ENCODE data around the gene RGS10. TPM values are rescaled to one million over a fixed set of nuclear protein-coding genes. Genes with fewer than 3 reads are reported as not detected.

The RGS10 gene
- total and polyA plus RNA-seq, 9 of the 15 experiments (the other 6 are each of a cell fraction or from before 2014, with no cell fraction given) = 31.9 to 123 (median 62.1) TPM

DNA sequence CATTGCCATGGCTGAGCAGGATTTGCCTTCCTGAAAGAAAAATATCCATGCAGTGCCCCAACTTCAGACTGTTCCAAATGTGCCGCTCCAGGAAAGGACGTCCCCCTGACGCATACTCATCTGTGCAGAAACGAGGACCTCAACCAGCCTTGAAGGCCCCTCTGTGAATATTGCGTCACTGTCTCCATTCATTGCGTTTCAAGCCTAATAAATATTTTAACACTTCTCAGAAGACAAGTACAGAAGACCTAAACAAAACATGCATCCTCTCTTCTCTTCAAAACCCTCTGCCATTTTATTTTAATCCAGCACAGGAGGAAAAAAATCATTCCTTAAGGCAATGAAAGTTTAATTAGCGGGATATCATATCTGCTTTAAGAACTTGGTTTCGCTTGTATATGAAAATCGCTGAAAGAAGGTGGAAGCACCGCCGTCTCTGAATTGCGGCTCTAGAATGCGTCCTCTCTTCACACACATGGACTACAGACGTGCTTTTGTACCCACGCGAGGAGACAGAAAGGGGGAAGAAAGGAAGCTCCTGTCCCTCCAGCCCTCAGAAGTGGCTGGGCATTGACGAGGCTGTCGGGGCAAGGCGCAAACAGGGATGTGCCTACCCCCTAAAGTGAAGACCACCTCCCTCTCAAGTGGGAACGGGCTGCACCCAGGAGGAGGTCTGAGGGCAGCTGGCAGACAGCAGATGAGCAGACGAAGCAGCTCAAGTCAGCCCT lies 36.8 kb downstream of the RGS10 start:
- DNase-seq (ENCODE audit: extremely low read depth in 1 of 4, low spot score in 3 of 4) = no peak
- Histone ChIP-seq H3K9ac (ENCODE audit: insufficient read depth in 1 of 2, low read depth in 2 of 2, low read length in 2 of 2) (peak overlapping the region in 1 of 2 experiments; percentile 35; a peak in 1 of 4 replicates), H3K27ac (ENCODE audit: extremely low read depth, low read depth, low read length) (no peak overlapping the region), H3K36me3 (ENCODE audit: control insufficient read depth, insufficient read depth, low read length) (peaks cover 31% of the 10 kb centered on the region; the same call in 2 of the 3 replicates), H3K79me2 (ENCODE audit: control insufficient read depth, insufficient read depth, low read length) (no peaks in the 10 kb centered on the region), H3K9me3 (replicated peaks; ENCODE audit: control insufficient read depth, insufficient read depth, low read depth, low read length) (no peaks in the 10 kb centered on the region), H3K9me1 (ENCODE audit: control insufficient read depth, insufficient read depth, low read length) (no peaks in the 10 kb centered on the region), H3K4me3 (no peak overlapping the region), H4K20me1 (replicated peaks; ENCODE audit: control insufficient read depth, insufficient read depth, low read length) (no peaks in the 10 kb centered on the region), H2AFZ (ENCODE audit: low read depth, low read length) (no peak overlapping the region), H3K27me3 (ENCODE audit: control insufficient read depth in 2 of 2, insufficient read depth in 2 of 2, low read length in 2 of 2) (no peaks in the 10 kb centered on the region), H3K4me1 (replicated peaks in 1 of 2; ENCODE audit: control insufficient read depth in 2 of 2, insufficient read depth in 2 of 2, low read length in 2 of 2) (no peaks in the 10 kb centered on the region; a peak in 1 of 5 replicates), H3K4me2 (ENCODE audit: insufficient read depth, low read length) (no peak overlapping the region)
- TF ChIP-seq FOXK2 (conservative IDR thresholded peaks at IDR 0.05 in 1 of 2, IDR thresholded peaks at IDR 0.05 in 1 of 2; ENCODE audit: low read depth in 2 of 2) (no peak), PHTF2 (CRISPR knock-in tag; IDR thresholded peaks at IDR 0.05) (no peak), NFIC (IDR thresholded peaks at IDR 0.05) (no peak), FOS (IDR thresholded peaks at IDR 0.05; ENCODE audit: extremely low read depth, insufficient read length) (no peak), FOXA1 (IDR thresholded peaks at IDR 0.05; ENCODE audit: borderline replicate concordance) (no peak), FUS (optimal IDR thresholded peaks at IDR 0.05; ENCODE audit: low read depth, low read length) (no peak), ZNF24 (IDR thresholded peaks at IDR 0.05) (no peak), ZBTB8A (IDR thresholded peaks at IDR 0.05; ENCODE audit: partially characterized antibody) (no peak), KAT7 (CRISPR knock-in tag; IDR thresholded peaks at IDR 0.05; ENCODE audit: borderline replicate concordance) (no peak), EWSR1 (IDR thresholded peaks at IDR 0.05; ENCODE audit: borderline replicate concordance, low read depth, partially characterized antibody) (no peak), ZNF79 (CRISPR knock-in tag; IDR thresholded peaks at IDR 0.05; ENCODE audit: low read depth) (no peak), FIP1L1 (IDR thresholded peaks at IDR 0.05; ENCODE audit: low read depth, low read length, poor library complexity, severe bottlenecking) (no peak), ZNF232 (CRISPR knock-in tag; IDR thresholded peaks at IDR 0.05) (no peak), ILK (tag; IDR thresholded peaks at IDR 0.05; ENCODE audit: borderline replicate concordance, low read depth) (no peak), HDAC3 (IDR thresholded peaks at IDR 0.05; ENCODE audit: borderline replicate concordance, partially characterized antibody) (no peak), TBL1XR1 (IDR thresholded peaks at IDR 0.05; ENCODE audit: low read length in 2 of 2) (no peak), KAT8 (IDR thresholded peaks at IDR 0.05; ENCODE audit: low read depth) (no peak), TAL1 (IDR thresholded peaks at IDR 0.05) (no peak), CEBPB (tag; IDR thresholded peaks at IDR 0.05) (no peak)
- TF ChIP-seq, protein P1, sequence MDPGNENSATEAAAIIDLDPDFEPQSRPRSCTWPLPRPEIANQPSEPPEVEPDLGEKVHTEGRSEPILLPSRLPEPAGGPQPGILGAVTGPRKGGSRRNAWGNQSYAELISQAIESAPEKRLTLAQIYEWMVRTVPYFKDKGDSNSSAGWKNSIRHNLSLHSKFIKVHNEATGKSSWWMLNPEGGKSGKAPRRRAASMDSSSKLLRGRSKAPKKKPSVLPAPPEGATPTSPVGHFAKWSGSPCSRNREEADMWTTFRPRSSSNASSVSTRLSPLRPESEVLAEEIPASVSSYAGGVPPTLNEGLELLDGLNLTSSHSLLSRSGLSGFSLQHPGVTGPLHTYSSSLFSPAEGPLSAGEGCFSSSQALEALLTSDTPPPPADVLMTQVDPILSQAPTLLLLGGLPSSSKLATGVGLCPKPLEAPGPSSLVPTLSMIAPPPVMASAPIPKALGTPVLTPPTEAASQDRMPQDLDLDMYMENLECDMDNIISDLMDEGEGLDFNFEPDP (CRISPR knock-in tag; IDR thresholded peaks at IDR 0.05) = no peak
- in situ Hi-C loops (cut with MboI) (no loop called here), intact Hi-C loops (cut with micrococcal nuclease) (no loop called here)
- ATAC-seq = no peak
- BruUV-seq (replicated peaks) = no TSS peak
- 88% methylated on average over 18 of the region's 21 CpGs for WGBS (ENCODE audit: insufficient coverage, low coverage, missing lambda C conversion rate)
- FAIRE-seq = no peak
- POLR2A ChIA-PET = no interaction called here
- CTCF ChIA-PET (ENCODE audit: low intra/inter-chr PET ratio) = no interaction called here
